Measurements from ENCODE around the gene ALAS1.

DNA sequence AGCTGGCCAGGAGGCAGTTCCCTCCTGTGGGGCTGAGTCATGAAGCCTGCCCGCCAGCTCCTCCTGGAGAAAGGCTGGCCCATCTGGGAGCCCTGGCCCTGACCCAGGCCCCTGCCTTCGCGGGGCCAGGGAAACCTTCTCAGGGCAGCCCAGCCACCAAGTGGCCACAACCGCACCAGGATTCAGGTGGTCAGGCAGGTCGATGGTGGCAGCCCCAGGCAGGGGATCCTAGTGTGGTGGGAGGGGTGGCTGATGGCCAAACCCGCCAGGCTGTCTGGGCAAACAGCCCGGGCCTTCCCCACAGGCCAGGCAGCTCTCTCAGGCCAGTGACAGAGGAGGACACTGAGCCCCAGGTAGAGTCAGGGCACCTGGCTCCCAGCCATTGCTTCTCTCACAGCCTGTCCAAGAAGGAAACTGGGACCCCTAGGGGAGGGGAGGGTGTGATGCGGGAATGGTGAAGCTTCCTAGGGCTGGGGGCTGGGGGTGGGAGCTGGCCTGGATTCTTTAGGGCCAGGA, 39.8 kb downstream of the ALAS1 start:
- TF ChIP-seq, protein P1, sequence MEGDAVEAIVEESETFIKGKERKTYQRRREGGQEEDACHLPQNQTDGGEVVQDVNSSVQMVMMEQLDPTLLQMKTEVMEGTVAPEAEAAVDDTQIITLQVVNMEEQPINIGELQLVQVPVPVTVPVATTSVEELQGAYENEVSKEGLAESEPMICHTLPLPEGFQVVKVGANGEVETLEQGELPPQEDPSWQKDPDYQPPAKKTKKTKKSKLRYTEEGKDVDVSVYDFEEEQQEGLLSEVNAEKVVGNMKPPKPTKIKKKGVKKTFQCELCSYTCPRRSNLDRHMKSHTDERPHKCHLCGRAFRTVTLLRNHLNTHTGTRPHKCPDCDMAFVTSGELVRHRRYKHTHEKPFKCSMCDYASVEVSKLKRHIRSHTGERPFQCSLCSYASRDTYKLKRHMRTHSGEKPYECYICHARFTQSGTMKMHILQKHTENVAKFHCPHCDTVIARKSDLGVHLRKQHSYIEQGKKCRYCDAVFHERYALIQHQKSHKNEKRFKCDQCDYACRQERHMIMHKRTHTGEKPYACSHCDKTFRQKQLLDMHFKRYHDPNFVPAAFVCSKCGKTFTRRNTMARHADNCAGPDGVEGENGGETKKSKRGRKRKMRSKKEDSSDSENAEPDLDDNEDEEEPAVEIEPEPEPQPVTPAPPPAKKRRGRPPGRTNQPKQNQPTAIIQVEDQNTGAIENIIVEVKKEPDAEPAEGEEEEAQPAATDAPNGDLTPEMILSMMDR (IDR thresholded peaks at IDR 0.05), result no peak
- TF ChIP-seq POLR2A (IDR thresholded peaks at IDR 0.05), result no peak
